Vagina (tissue), 2 donors: Measurements from ENCODE around the gene SPARCL1. TPM values are rescaled to one million over a fixed set of nuclear protein-coding genes. Genes with fewer than 3 reads are reported as not detected.

Experiments
- DNase-seq, 2 donors: peaks; one replicate each; pipeline ENCODE4 v3.0.0-alpha.2; 2017; ENCODE audit errors: extremely low spot score in 2 of 2
- H3K27ac ChIP-seq: fragments of 200-600 bp; sonication (generic); one replicate; pipeline ENCODE4 v1.5.1; 2019
- H3K27me3 ChIP-seq: fragments of 200-600 bp; sonication (generic); one replicate; pipeline ENCODE4 v1.5.1; 2019
- H3K36me3 ChIP-seq, 2 donors: fragments of 200-600 bp; sonication (generic); one replicate each; pipeline ENCODE4 v1.5.1; 2017 to 2019
- H3K4me1 ChIP-seq: fragments of 200-600 bp; sonication (generic); one replicate; pipeline ENCODE4 v1.5.1; 2019
- H3K4me3 ChIP-seq, 2 donors: fragments of 200-600 bp; sonication (generic); 1 replicate in 1 of 2; 2 replicates in 1 of 2; pipeline ENCODE4 v1.5.1; 2016 to 2019
- H3K9me3 ChIP-seq: fragments of 200-600 bp; sonication (generic); one replicate; pipeline ENCODE4 v1.5.1; 2019
- CTCF ChIP-seq, 3 experiments: fragments of 450-650 bp in 2 of 3; fragments of 200-600 bp in 1 of 3; sonication (generic) in 1 of 3; IDR thresholded peaks; one replicate each; pipeline ENCODE4 v1.5.1; 2017 to 2019; ENCODE audit warnings: antibody characterized with exemption in 3 of 3, mild to moderate bottlenecking in 2 of 3, moderate library complexity in 2 of 3
- POLR2A ChIP-seq, 2 donors: fragments of 450-650 bp; IDR thresholded peaks; one replicate each; pipeline ENCODE4 v1.6.1; 2017; ENCODE audit warnings: antibody characterized with exemption in 2 of 2, mild to moderate bottlenecking in 2 of 2, moderate library complexity in 2 of 2
- POLR2AphosphoS5 ChIP-seq, 2 donors: sonication (generic); formaldehyde crosslinking; IDR thresholded peaks; one replicate each; pipeline ENCODE4 v1.9.0; 2017; ENCODE audit warnings: antibody characterized with exemption in 2 of 2, mild to moderate bottlenecking in 2 of 2, low read depth in 1 of 2; ENCODE audit not compliant: insufficient read depth in 1 of 2
- intact Hi-C: fragments of 100-400 bp; cut with DNase I; formaldehyde crosslinking; loops from one replicate; pipeline ENCODE4 v1.15.1; 2023
- total RNA-seq: library from RNA; depleted of rRNA; stranded (reverse); fragments of >200 nt; gene quantifications from one replicate; pipeline ENCODE4 v1.2.3, GENCODE V29; 2016

The SPARCL1 gene
- total RNA-seq, 1 donor from 2014 or later: 558 TPM

GRCh38 chr4:87542734-87543312 lies 13.6 kb upstream of the SPARCL1 start:
- TF ChIP-seq POLR2A (IDR thresholded peaks at IDR 0.05): no peak
- TF ChIP-seq POLR2AphosphoS5 (IDR thresholded peaks at IDR 0.05; ENCODE audit: insufficient read depth in 1 of 2, low read depth in 1 of 2): no peak
- no peak for TF ChIP-seq CTCF (IDR thresholded peaks at IDR 0.05)
- Histone ChIP-seq H3K4me3 (no peak overlapping the region), H3K4me1 (peaks cover 9% of the 10 kb centered on the region), H3K9me3 (no peaks in the 10 kb centered on the region), H3K27ac (no peak overlapping the region), H3K36me3 (no peaks in the 10 kb centered on the region), H3K27me3 (no peaks in the 10 kb centered on the region)
- no peak for DNase-seq
- intact Hi-C loops: loop anchor here (10.0 kb wide), 1 partner anchor 302 kb away; no protein-coding TSS in a partner anchor

- no peaks in the 10 kb centered on the region for H3K9me3 ChIP-seq
- H3K36me3 ChIP-seq: no peaks in the 10 kb centered on the region
- DNase-seq: peak in 1 of 2 donors; percentile 49
- intact Hi-C loops: loop anchor here (10.0 kb wide), 1 partner anchor 303 kb away; no protein-coding TSS in a partner anchor
- TF ChIP-seq CTCF (IDR thresholded peaks at IDR 0.05): no peak
- TF ChIP-seq POLR2AphosphoS5 (IDR thresholded peaks at IDR 0.05; ENCODE audit: insufficient read depth in 1 of 2, low read depth in 1 of 2): no peak
- TF ChIP-seq POLR2A (IDR thresholded peaks at IDR 0.05): no peak
- no peak overlapping the region for H3K4me3 ChIP-seq
- peak overlapping the region; percentile 78 for H3K27ac ChIP-seq
- no peaks in the 10 kb centered on the region for H3K27me3 ChIP-seq
- peaks cover 9% of the 10 kb centered on the region for H3K4me1 ChIP-seq
Measured at GRCh38 chr4:87541956-87542709, 13.0 kb upstream of the SPARCL1 start.

GRCh38 chr4:87541521-87541920 lies 12.3 kb upstream of the SPARCL1 start:
- Histone ChIP-seq H3K27ac (peak overlapping the region; percentile 78), H3K9me3 (no peaks in the 10 kb centered on the region), H3K4me1 (peaks cover 9% of the 10 kb centered on the region), H3K27me3 (no peaks in the 10 kb centered on the region), H3K4me3 (no peak overlapping the region), H3K36me3 (no peaks in the 10 kb centered on the region)
- DNase-seq: peak in 1 of 2 donors; percentile 84
- intact Hi-C loops: loop anchor here (10.0 kb wide), 1 partner anchor 303 kb away; no protein-coding TSS in a partner anchor
- TF ChIP-seq CTCF (IDR thresholded peaks at IDR 0.05) (no peak), POLR2AphosphoS5 (IDR thresholded peaks at IDR 0.05; ENCODE audit: insufficient read depth in 1 of 2, low read depth in 1 of 2) (no peak), POLR2A (IDR thresholded peaks at IDR 0.05) (no peak)

GRCh38 chr4:87540146-87541058 lies 11.2 kb upstream of the SPARCL1 start:
- peak; percentile 37 to 82 for TF ChIP-seq POLR2AphosphoS5 (IDR thresholded peaks at IDR 0.05; ENCODE audit: insufficient read depth in 1 of 2, low read depth in 1 of 2)
- TF ChIP-seq CTCF (IDR thresholded peaks at IDR 0.05): no peak
- peak in 1 of 2 donors; percentile 21 for TF ChIP-seq POLR2A (IDR thresholded peaks at IDR 0.05)
- Histone ChIP-seq H3K4me1 (peaks cover 9% of the 10 kb centered on the region), H3K27ac (peak overlapping the region; percentile 78), H3K4me3 (no peak overlapping the region), H3K36me3 (no peaks in the 10 kb centered on the region), H3K27me3 (no peaks in the 10 kb centered on the region), H3K9me3 (no peaks in the 10 kb centered on the region)
- intact Hi-C loops: loop anchor here (10.0 kb wide), 1 partner anchor 304 kb away; no protein-coding TSS in a partner anchor
- DNase-seq: peak in 1 of 2 donors; percentile 95
